Activated gamma-delta T cell treated with anti-CD3 and anti-CD28 coated beads, Interleukin-2, amount 50 U/mL, for 16 hours (primary cell): ENCODE measurements around the gene GNG2.

Experiments used
- DNase-seq: peaks from one replicate; pipeline ENCODE4 v3.0.0-alpha.2; 2020; ENCODE audit warnings: low read depth

Gene GNG2

GRCh38 chr14:51894250-51894649 is 33.8 kb downstream of the GNG2 start:
- DNase-seq: no peak

- DNase-seq: no peak
Observed at GRCh38 chr14:51895375-51895774, 35.0 kb downstream of the GNG2 start.

- no peak for DNase-seq
Observed at GRCh38 chr14:51897791-51898355, 37.5 kb downstream of the GNG2 start.

- no peak for DNase-seq
Observed at GRCh38 chr14:51901475-51902024, 41.1 kb downstream of the GNG2 start.

GRCh38 chr14:51905656-51906121 is 45.3 kb downstream of the GNG2 start:
- DNase-seq: peak; percentile 37

- no peak for DNase-seq
Observed at GRCh38 chr14:51908086-51908485, 47.7 kb downstream of the GNG2 start.

GRCh38 chr14:51912112-51912786 is 51.8 kb downstream of the GNG2 start:
- no peak for DNase-seq

- DNase-seq: no peak
Observed at GRCh38 chr14:51914310-51914709, 53.9 kb downstream of the GNG2 start.

GRCh38 chr14:51917193-51917592 is 56.8 kb downstream of the GNG2 start:
- DNase-seq: no peak

GRCh38 chr14:51921026-51921425 is 60.6 kb downstream of the GNG2 start:
- DNase-seq: no peak

GRCh38 chr14:51922624-51923023 is 62.2 kb downstream of the GNG2 start:
- no peak for DNase-seq

- no peak for DNase-seq
Observed at GRCh38 chr14:51924600-51924999, 64.2 kb downstream of the GNG2 start.

GRCh38 chr14:51925980-51926379 is 65.6 kb downstream of the GNG2 start:
- no peak for DNase-seq

- DNase-seq: no peak
Observed at GRCh38 chr14:51926449-51926848, 66.0 kb downstream of the GNG2 start.

- no peak for DNase-seq
Observed at GRCh38 chr14:51928568-51928967, 68.2 kb downstream of the GNG2 start.

GRCh38 chr14:51929166-51929565 is 68.8 kb downstream of the GNG2 start:
- no peak for DNase-seq

- DNase-seq: no peak
Observed at GRCh38 chr14:51929910-51930682, 69.7 kb downstream of the GNG2 start.

- DNase-seq: no peak
Observed at GRCh38 chr14:51931308-51931707, 70.9 kb downstream of the GNG2 start.

- no peak for DNase-seq
Observed at GRCh38 chr14:51933191-51933590, 72.8 kb downstream of the GNG2 start.

GRCh38 chr14:51938137-51938536 is 77.7 kb downstream of the GNG2 start:
- DNase-seq: no peak

- DNase-seq: no peak
Observed at GRCh38 chr14:51938821-51939220, 78.4 kb downstream of the GNG2 start.

GRCh38 chr14:51939226-51939625 is 78.8 kb downstream of the GNG2 start:
- DNase-seq: no peak

- no peak for DNase-seq
Observed at GRCh38 chr14:51939755-51940301, 79.4 kb downstream of the GNG2 start.
